Transverse colon (tissue), 4 donors: ENCODE data around the gene CENPT.

Source experiments
- EP300 ChIP-seq: sonication (generic); formaldehyde crosslinking; IDR thresholded peaks from one replicate; pipeline ENCODE4 v1.6.1; 2017; ENCODE audit warnings: antibody characterized with exemption, low read depth
- POLR2A ChIP-seq: fragments of 450-650 bp; IDR thresholded peaks from one replicate; pipeline ENCODE4 v1.6.1; 2016; ENCODE audit warnings: antibody characterized with exemption, mild to moderate bottlenecking, moderate library complexity
- POLR2AphosphoS5 ChIP-seq, 3 donors: sonication (generic); formaldehyde crosslinking; IDR thresholded peaks; one replicate each; pipeline ENCODE4 v1.6.1; 2016; ENCODE audit warnings: antibody characterized with exemption in 3 of 3
- TF ChIP-seq, protein P1 (sequence below), 5 experiments: fragments of 200-600 bp in 3 of 5; fragments of 450-650 bp in 2 of 5; sonication (generic) in 3 of 5; IDR thresholded peaks; 1 replicate in 2 of 5; 2 replicates in 3 of 5; pipeline ENCODE4 v1.5.1; 2016 to 2017; ENCODE audit warnings: antibody characterized with exemption in 5 of 5, inconsistent platforms in 3 of 5, mild to moderate bottlenecking in 2 of 5, moderate library complexity in 1 of 5

- TF ChIP-seq POLR2A, result no peak
- TF ChIP-seq, protein P1, sequence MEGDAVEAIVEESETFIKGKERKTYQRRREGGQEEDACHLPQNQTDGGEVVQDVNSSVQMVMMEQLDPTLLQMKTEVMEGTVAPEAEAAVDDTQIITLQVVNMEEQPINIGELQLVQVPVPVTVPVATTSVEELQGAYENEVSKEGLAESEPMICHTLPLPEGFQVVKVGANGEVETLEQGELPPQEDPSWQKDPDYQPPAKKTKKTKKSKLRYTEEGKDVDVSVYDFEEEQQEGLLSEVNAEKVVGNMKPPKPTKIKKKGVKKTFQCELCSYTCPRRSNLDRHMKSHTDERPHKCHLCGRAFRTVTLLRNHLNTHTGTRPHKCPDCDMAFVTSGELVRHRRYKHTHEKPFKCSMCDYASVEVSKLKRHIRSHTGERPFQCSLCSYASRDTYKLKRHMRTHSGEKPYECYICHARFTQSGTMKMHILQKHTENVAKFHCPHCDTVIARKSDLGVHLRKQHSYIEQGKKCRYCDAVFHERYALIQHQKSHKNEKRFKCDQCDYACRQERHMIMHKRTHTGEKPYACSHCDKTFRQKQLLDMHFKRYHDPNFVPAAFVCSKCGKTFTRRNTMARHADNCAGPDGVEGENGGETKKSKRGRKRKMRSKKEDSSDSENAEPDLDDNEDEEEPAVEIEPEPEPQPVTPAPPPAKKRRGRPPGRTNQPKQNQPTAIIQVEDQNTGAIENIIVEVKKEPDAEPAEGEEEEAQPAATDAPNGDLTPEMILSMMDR (IDR thresholded peaks at IDR 0.05), result no peak
- no peak for TF ChIP-seq EP300
- no peak for TF ChIP-seq POLR2AphosphoS5 (IDR thresholded peaks at IDR 0.05)
Measured at GRCh38 chr16:67837811-67838210, 9.7 kb downstream of the CENPT start.
